Caco-2 (cell line): ENCODE results near the gene ATG7. TPM values are rescaled to one million over a fixed set of nuclear protein-coding genes. Genes with fewer than 3 reads are reported as not detected.

Experiments used
- BruUV-seq: library from RNA; stranded (reverse); fragments of 400-500 nt; replicated peaks from 2 replicates; lab custom pipeline; 2021; lab: Mats Ljungman, UMichigan
- CTCF ChIA-PET: fragments of 300-600 bp; sonication (Branson Sonifier 250); formaldehyde crosslinking; loops from one replicate; lab custom pipeline; 2022; ENCODE audit warnings: antibody characterized with exemption; lab: Charles Lee
- POLR2A ChIA-PET: fragments of 300-600 bp; sonication (Branson Sonifier 250); formaldehyde crosslinking; loops from one replicate; lab custom pipeline; 2022; ENCODE audit warnings: antibody characterized with exemption; lab: Charles Lee
- DNase-seq, 2 experiments: peaks; one replicate each; pipeline versions ENCODE4 v3.0.0 to v3.0.0-alpha.2; 2020 to 2022
- H3K27me3 ChIP-seq: replicated peaks from 2 replicates; pipeline ENCODE4 v1.6.0; 2011; ENCODE audit warnings: low read length; ENCODE audit not compliant: control insufficient read depth, insufficient read depth
- H3K36me3 ChIP-seq: 2 replicates; pipeline ENCODE4 v1.5.1; 2011; ENCODE audit warnings: low read length; ENCODE audit not compliant: control insufficient read depth, insufficient read depth
- H3K4me1 ChIP-seq: fragments of 250-450 bp; sonication (Bioruptor Pico); 2 replicates; pipeline ENCODE4 v1.5.1; 2020; ENCODE audit warnings: mild to moderate bottlenecking
- H3K4me3 ChIP-seq: 2 replicates; pipeline ENCODE4 v1.5.1; 2011; ENCODE audit warnings: low read depth, mild to moderate bottlenecking, control low read depth, low read length
- H3K9me3 ChIP-seq: fragments of 250-450 bp; sonication (Bioruptor Pico); 2 replicates; pipeline ENCODE4 v1.5.1; 2020; ENCODE audit warnings: mild to moderate bottlenecking, moderate library complexity
- H3K27ac Mint-ChIP-seq: one replicate; pipeline ENCODE4 v1.8.0; 2022; ENCODE audit warnings: mixed read lengths; ENCODE audit not compliant: unreplicated experiment
- H3K27me3 Mint-ChIP-seq: one replicate; pipeline ENCODE4 v1.8.0; 2022; ENCODE audit warnings: mixed read lengths; ENCODE audit not compliant: insufficient read depth, unreplicated experiment
- H3K36me3 Mint-ChIP-seq: one replicate; pipeline ENCODE4 v1.8.0; 2022; ENCODE audit warnings: mild to moderate bottlenecking, mixed read lengths; ENCODE audit not compliant: insufficient read depth, unreplicated experiment
- H3K4me1 Mint-ChIP-seq: one replicate; pipeline ENCODE4 v1.8.0; 2022; ENCODE audit warnings: low read depth, mixed read lengths; ENCODE audit not compliant: unreplicated experiment
- H3K4me3 Mint-ChIP-seq: one replicate; pipeline ENCODE4 v1.8.0; 2022; ENCODE audit warnings: mild to moderate bottlenecking, moderate library complexity, mixed read lengths; ENCODE audit not compliant: unreplicated experiment
- H3K9me3 Mint-ChIP-seq: one replicate; pipeline ENCODE4 v1.8.0; 2022; ENCODE audit warnings: mixed read lengths; ENCODE audit not compliant: unreplicated experiment
- intact Hi-C: fragments of 100-400 bp; cut with micrococcal nuclease; formaldehyde crosslinking; loops from one replicate; pipeline ENCODE4 v1.10.0; 2022; ENCODE audit not compliant: unreplicated experiment
- total RNA-seq: library from RNA; stranded (reverse); gene quantifications from 2 replicates; pipeline ENCODE4 v1.2.3, GENCODE V29; 2022
- TF ChIP-seq, protein P1 (sequence below), 2 experiments: fragments of 200-600 bp in 1 of 2; IDR thresholded peaks; 1 replicate in 1 of 2; 2 replicates in 1 of 2; pipeline versions ENCODE4 v1.5.1 to v1.8.0; 2011 to 2022; ENCODE audit warnings: antibody characterized with exemption in 1 of 2, control low read depth in 1 of 2, inconsistent platforms in 1 of 2, low read depth in 1 of 2, low read length in 1 of 2, mild to moderate bottlenecking in 1 of 2, moderate library complexity in 1 of 2; ENCODE audit not compliant: insufficient read depth in 1 of 2, severe bottlenecking in 1 of 2, unreplicated experiment in 1 of 2

Gene ATG7
- total RNA-seq, 1 experiment from 2014 or later = 24.4 TPM

GRCh38 chr3:11495948-11496557 lies 223.9 kb downstream of the ATG7 start:
- Mint-ChIP-seq H3K27me3 (no peaks in the 10 kb centered on the region), H3K4me3 (no peak overlapping the region), H3K36me3 (no peaks in the 10 kb centered on the region), H3K27ac (no peak overlapping the region), H3K4me1 (peaks cover 8% of the 10 kb centered on the region), H3K9me3 (peaks cover 15% of the 10 kb centered on the region)
- BruUV-seq = no TSS peak
- intact Hi-C loops = no loop called here
- TF ChIP-seq, protein P1, sequence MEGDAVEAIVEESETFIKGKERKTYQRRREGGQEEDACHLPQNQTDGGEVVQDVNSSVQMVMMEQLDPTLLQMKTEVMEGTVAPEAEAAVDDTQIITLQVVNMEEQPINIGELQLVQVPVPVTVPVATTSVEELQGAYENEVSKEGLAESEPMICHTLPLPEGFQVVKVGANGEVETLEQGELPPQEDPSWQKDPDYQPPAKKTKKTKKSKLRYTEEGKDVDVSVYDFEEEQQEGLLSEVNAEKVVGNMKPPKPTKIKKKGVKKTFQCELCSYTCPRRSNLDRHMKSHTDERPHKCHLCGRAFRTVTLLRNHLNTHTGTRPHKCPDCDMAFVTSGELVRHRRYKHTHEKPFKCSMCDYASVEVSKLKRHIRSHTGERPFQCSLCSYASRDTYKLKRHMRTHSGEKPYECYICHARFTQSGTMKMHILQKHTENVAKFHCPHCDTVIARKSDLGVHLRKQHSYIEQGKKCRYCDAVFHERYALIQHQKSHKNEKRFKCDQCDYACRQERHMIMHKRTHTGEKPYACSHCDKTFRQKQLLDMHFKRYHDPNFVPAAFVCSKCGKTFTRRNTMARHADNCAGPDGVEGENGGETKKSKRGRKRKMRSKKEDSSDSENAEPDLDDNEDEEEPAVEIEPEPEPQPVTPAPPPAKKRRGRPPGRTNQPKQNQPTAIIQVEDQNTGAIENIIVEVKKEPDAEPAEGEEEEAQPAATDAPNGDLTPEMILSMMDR (IDR thresholded peaks at IDR 0.05; ENCODE audit: insufficient read depth in 1 of 2, low read depth in 1 of 2, low read length in 1 of 2, severe bottlenecking in 1 of 2, unreplicated experiment in 1 of 2) = no peak
- ChIA-PET POLR2A (no interaction called here), CTCF (no interaction called here)
- H3K36me3 ChIP-seq = no peaks in the 10 kb centered on the region
- H3K4me3 ChIP-seq = no peak overlapping the region
- H3K27me3 ChIP-seq = no peaks in the 10 kb centered on the region
- H3K4me1 ChIP-seq = no peaks in the 10 kb centered on the region
- no peak for DNase-seq
- H3K9me3 ChIP-seq = no peaks in the 10 kb centered on the region

DNA sequence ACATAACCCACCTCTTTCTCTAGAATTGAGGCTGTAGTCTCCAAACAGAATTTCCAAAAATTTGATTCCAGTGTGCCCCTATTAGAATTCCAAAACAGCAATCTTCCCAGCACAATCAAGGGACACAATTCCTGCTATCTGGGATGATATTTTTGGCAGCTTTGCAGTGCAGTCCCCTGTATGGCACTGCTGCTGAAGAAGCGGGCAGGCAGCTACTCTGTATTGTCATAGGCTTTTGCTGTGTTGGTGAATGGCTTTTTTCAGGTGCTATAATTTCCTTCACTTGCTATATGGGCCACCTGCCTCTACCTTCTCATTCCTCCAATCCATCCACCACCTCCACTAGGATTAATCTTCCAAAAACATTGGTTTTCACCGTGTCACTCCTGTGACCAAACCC lies 226.0 kb downstream of the ATG7 start:
- no peaks in the 10 kb centered on the region for H3K27me3 Mint-ChIP-seq
- no peak overlapping the region for H3K4me3 Mint-ChIP-seq
- no peaks in the 10 kb centered on the region for H3K9me3 ChIP-seq
- H3K9me3 Mint-ChIP-seq = peaks cover 13% of the 10 kb centered on the region
- H3K4me1 Mint-ChIP-seq = peaks cover 8% of the 10 kb centered on the region
- no peaks in the 10 kb centered on the region for H3K36me3 Mint-ChIP-seq
- no TSS peak for BruUV-seq
- H3K4me3 ChIP-seq = no peak overlapping the region
- DNase-seq = no peak
- H3K36me3 ChIP-seq = no peaks in the 10 kb centered on the region
- POLR2A ChIA-PET = no interaction called here
- no peaks in the 10 kb centered on the region for H3K4me1 ChIP-seq
- intact Hi-C loops = no loop called here
- TF ChIP-seq, protein P1 (IDR thresholded peaks at IDR 0.05; ENCODE audit: insufficient read depth in 1 of 2, low read depth in 1 of 2, low read length in 1 of 2, severe bottlenecking in 1 of 2, unreplicated experiment in 1 of 2) = no peak
- no peak overlapping the region for H3K27ac Mint-ChIP-seq
- no peaks in the 10 kb centered on the region for H3K27me3 ChIP-seq
- CTCF ChIA-PET = no interaction called here

GRCh38 chr3:11498646-11499045 lies 226.4 kb downstream of the ATG7 start:
- H3K9me3 ChIP-seq = no peaks in the 10 kb centered on the region
- CTCF ChIA-PET = no interaction called here
- peaks cover 8% of the 10 kb centered on the region for H3K9me3 Mint-ChIP-seq
- TF ChIP-seq, protein P1 (IDR thresholded peaks at IDR 0.05; ENCODE audit: insufficient read depth in 1 of 2, low read depth in 1 of 2, low read length in 1 of 2, severe bottlenecking in 1 of 2, unreplicated experiment in 1 of 2) = no peak
- POLR2A ChIA-PET = no interaction called here
- BruUV-seq = no TSS peak
- H3K36me3 Mint-ChIP-seq = no peaks in the 10 kb centered on the region
- no peaks in the 10 kb centered on the region for H3K27me3 Mint-ChIP-seq
- no peak for DNase-seq
- no peaks in the 10 kb centered on the region for H3K36me3 ChIP-seq
- H3K4me1 ChIP-seq = no peaks in the 10 kb centered on the region
- H3K27me3 ChIP-seq = no peaks in the 10 kb centered on the region
- no peak overlapping the region for H3K27ac Mint-ChIP-seq
- H3K4me1 Mint-ChIP-seq = peaks cover 8% of the 10 kb centered on the region
- intact Hi-C loops = no loop called here
- no peak overlapping the region for H3K4me3 Mint-ChIP-seq
- no peak overlapping the region for H3K4me3 ChIP-seq
